ENCODE measurements around the gene RBM4B. TPM values are rescaled to one million over a fixed set of nuclear protein-coding genes. Genes with fewer than 3 reads are reported as not detected.

Gene RBM4B
- total RNA-seq, 6 experiments from 2014 or later, result 17.0 to 21.1 (median 18.2) TPM

- no peak for TF ChIP-seq CTCF (IDR thresholded peaks at IDR 0.05)
- H3K27ac Mint-ChIP-seq, result peak overlapping the region; percentile 17; the same call in 1 of the 2 replicates
Observed at GRCh38 chr11:66659763-66660162, 17.9 kb downstream of the RBM4B start.

DNA sequence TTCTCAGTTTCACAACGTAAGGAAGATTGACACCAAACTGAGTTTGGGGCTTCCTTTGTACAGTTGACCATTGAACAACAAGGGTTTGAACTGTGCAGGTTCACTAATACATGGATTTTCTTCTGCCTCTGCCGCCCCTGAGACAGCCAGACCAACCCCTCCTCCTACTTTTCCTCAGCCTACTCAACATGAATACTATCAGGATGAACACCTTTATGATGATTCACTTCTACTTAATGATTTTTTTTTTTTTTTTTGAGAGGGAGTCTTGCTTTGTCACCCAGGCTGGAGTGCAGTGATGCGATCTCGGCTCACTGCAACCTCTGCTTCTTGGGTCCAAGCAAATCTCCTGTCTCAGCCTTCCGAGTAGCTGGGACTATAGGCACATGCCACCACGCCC lies 24.6 kb downstream of the RBM4B start:
- Mint-ChIP-seq H3K4me3 (no peak overlapping the region), H3K27me3 (ENCODE audit: insufficient read depth) (peaks cover 2% of the 10 kb centered on the region), H3K36me3 (ENCODE audit: low read depth) (peaks cover 30% of the 10 kb centered on the region), H3K27ac (no peak overlapping the region), H3K4me1 (ENCODE audit: low read depth) (peaks cover 12% of the 10 kb centered on the region), H3K9me3 (no peaks in the 10 kb centered on the region)
- TF ChIP-seq CTCF (IDR thresholded peaks at IDR 0.05), result no peak
- no peak for DNase-seq

More at GRCh38 chr11:66659763-66660162, 17.9 kb downstream of the RBM4B start:
- H3K4me3 Mint-ChIP-seq, result no peak overlapping the region
- H3K27me3 Mint-ChIP-seq (ENCODE audit: insufficient read depth), result peaks cover 6% of the 10 kb centered on the region
- no peak for DNase-seq
- H3K36me3 Mint-ChIP-seq (ENCODE audit: low read depth), result peaks cover 13% of the 10 kb centered on the region
- H3K4me1 Mint-ChIP-seq (ENCODE audit: low read depth), result no peaks in the 10 kb centered on the region
- no peaks in the 10 kb centered on the region for H3K9me3 Mint-ChIP-seq

- TF ChIP-seq CTCF (IDR thresholded peaks at IDR 0.05), result no peak
- Mint-ChIP-seq H3K36me3 (ENCODE audit: low read depth) (peaks cover 33% of the 10 kb centered on the region), H3K27ac (peak overlapping the region; percentile 34), H3K4me1 (ENCODE audit: low read depth) (peaks cover 13% of the 10 kb centered on the region), H3K4me3 (no peak overlapping the region), H3K27me3 (ENCODE audit: insufficient read depth) (peaks cover 1% of the 10 kb centered on the region), H3K9me3 (no peaks in the 10 kb centered on the region)
- DNase-seq, result no peak
Observed at GRCh38 chr11:66652651-66653050, 25.0 kb downstream of the RBM4B start.

DNA sequence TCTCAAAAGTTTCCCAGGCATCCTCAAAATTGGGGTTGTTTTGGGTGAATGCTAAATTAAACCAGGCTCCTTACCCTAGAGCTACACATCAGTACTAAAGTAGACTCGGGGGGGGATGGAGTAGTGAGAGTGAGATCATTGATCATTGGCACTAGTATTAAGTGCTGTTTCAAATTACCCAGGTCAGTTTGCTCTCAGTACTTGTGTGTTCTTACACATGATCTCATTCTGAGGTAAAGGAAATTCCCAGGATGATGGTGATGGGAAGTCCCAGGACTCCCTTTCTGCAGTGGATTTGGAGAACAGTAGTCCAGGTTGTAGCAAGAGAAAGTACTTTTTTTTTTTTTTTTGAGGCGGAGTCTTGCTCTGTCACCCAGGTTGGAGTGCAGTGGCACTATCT lies 26.7 kb downstream of the RBM4B start:
- H3K27me3 Mint-ChIP-seq (ENCODE audit: insufficient read depth), result no peaks in the 10 kb centered on the region; the same call in 1 of the 2 replicates
- peaks cover 30% of the 10 kb centered on the region for H3K4me1 Mint-ChIP-seq (ENCODE audit: low read depth)
- no peak overlapping the region for H3K4me3 Mint-ChIP-seq
- DNase-seq, result no peak
- H3K27ac Mint-ChIP-seq, result peak overlapping the region; percentile 48
- TF ChIP-seq CTCF (IDR thresholded peaks at IDR 0.05), result no peak
- no peaks in the 10 kb centered on the region for H3K9me3 Mint-ChIP-seq
- peaks cover 50% of the 10 kb centered on the region for H3K36me3 Mint-ChIP-seq (ENCODE audit: low read depth)

DNA sequence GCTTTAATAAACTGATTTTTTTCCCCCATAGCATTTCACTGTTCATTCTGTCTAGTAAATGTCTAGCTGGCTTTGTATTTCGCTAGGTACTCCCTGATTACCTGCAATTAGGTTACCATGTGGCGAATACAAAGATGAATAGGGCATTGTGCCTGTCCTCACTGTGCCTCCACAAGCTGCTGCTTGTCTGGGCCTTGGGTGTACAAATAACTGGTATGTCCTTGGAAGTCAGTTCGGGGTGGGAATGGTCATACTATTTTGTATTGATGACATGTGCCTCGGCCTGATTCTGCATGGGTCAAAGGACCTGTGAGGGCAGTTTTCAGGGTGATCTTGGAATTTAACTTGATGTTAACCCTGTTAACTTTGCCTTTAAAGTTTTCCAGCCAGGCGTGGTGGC lies 27.8 kb downstream of the RBM4B start:
- Mint-ChIP-seq H3K4me3 (no peak overlapping the region), H3K27me3 (ENCODE audit: insufficient read depth) (no peaks in the 10 kb centered on the region; the same call in 1 of the 2 replicates), H3K9me3 (no peaks in the 10 kb centered on the region), H3K27ac (no peak overlapping the region), H3K36me3 (ENCODE audit: low read depth) (peaks cover 55% of the 10 kb centered on the region), H3K4me1 (ENCODE audit: low read depth) (peaks cover 41% of the 10 kb centered on the region)
- no peak for TF ChIP-seq CTCF (IDR thresholded peaks at IDR 0.05)
- DNase-seq, result no peak

DNA sequence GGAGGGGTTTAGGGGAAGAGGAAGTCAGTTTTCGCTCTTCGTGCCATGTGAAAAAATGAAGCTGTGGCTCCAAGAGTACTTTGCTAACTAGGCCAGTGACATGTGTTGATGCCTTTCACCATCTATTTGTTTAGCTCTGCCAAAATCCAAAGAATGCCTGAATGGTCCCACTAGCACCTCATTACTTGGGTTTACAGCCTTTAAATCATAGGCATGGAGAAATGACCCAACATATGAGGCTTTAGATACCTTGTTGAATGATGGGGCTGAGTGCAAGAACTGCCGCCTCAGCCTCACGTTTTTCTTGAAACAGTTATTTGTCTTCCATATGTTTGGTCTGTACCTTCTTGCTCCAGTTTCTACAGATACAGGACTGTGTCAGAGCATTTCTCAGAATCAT lies 30.9 kb downstream of the RBM4B start:
- Mint-ChIP-seq H3K36me3 (ENCODE audit: low read depth) (peaks cover 75% of the 10 kb centered on the region), H3K4me1 (ENCODE audit: low read depth) (peaks cover 56% of the 10 kb centered on the region), H3K4me3 (no peak overlapping the region), H3K9me3 (no peaks in the 10 kb centered on the region), H3K27me3 (ENCODE audit: insufficient read depth) (peaks cover 5% of the 10 kb centered on the region), H3K27ac (peak overlapping the region; percentile 29; the same call in 1 of the 2 replicates)
- no peak for DNase-seq
- no peak for TF ChIP-seq CTCF (IDR thresholded peaks at IDR 0.05)

Measured in HFFc6 (cell line).